Measurements from ENCODE around the gene KRT35. TPM values are rescaled to one million over a fixed set of nuclear protein-coding genes. Genes with fewer than 3 reads are reported as not detected.

KRT35 gene
- total and polyA plus RNA-seq, 2 of the 13 experiments (the other 11 are each of a cell fraction or from before 2014, with no cell fraction given), result not detected

DNA sequence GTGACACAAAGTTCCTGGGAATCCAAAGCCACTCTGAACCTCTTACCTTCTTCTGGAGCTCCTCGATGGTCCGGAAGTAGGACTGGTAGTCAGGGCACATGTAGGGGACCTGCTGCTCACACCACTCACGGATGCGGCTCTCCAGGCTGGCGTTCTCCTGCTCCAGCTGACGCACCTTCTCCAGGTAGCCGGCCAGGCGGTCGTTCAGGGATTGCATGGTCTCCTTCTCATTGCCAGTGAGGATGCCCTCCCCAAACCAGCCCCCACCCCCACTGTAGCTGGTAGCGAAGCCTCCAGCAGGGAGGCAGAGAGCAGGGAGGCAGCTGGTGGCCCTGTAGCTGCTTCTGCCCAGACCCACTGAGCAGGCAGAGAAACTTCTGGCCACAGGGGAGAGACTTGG, 370 bp downstream of the KRT35 start (continued):
- TF ChIP-seq, protein P1, sequence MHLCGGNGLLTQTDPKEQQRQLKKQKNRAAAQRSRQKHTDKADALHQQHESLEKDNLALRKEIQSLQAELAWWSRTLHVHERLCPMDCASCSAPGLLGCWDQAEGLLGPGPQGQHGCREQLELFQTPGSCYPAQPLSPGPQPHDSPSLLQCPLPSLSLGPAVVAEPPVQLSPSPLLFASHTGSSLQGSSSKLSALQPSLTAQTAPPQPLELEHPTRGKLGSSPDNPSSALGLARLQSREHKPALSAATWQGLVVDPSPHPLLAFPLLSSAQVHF (CRISPR knock-in tag; IDR thresholded peaks at IDR 0.05), result no peak
- TF ChIP-seq, protein P2, sequence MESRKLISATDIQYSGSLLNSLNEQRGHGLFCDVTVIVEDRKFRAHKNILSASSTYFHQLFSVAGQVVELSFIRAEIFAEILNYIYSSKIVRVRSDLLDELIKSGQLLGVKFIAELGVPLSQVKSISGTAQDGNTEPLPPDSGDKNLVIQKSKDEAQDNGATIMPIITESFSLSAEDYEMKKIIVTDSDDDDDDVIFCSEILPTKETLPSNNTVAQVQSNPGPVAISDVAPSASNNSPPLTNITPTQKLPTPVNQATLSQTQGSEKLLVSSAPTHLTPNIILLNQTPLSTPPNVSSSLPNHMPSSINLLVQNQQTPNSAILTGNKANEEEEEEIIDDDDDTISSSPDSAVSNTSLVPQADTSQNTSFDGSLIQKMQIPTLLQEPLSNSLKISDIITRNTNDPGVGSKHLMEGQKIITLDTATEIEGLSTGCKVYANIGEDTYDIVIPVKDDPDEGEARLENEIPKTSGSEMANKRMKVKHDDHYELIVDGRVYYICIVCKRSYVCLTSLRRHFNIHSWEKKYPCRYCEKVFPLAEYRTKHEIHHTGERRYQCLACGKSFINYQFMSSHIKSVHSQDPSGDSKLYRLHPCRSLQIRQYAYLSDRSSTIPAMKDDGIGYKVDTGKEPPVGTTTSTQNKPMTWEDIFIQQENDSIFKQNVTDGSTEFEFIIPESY (CRISPR knock-in tag; IDR thresholded peaks at IDR 0.05), result no peak

DNA sequence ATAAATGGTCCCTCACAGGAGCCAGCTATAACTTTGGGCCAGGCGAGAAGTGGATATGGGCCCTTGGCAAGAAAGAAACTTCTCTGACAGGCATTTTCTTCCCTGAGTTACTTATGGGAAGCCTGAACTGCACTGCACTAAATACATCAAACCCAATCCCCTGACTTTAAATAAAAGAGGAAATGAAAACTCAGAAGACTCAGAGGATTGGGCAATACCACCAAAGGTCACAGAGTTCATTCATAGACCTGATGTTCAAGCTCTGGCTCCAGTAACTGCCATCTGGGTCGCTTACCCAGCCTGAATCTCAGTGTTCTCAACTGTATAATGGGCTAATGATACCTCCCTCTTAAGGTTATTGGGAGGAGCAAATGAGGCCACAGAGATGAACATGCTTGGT, 815 bp downstream of the KRT35 start:
- DNase-seq (ENCODE audit: low spot score) (no peak), FAIRE-seq (no peak), ATAC-seq (no peak)
- Histone ChIP-seq H4K20me1 (ENCODE audit: insufficient read depth, low read length) (no peaks in the 10 kb centered on the region), H3K9me3 (ENCODE audit: low read length) (no peaks in the 10 kb centered on the region), H3K4me3 (replicated peaks in 1 of 3; ENCODE audit: insufficient read depth in 1 of 3, low read depth in 2 of 3, low read length in 3 of 3) (no peak overlapping the region), H3K36me3 (replicated peaks in 1 of 2; ENCODE audit: control insufficient read depth in 1 of 2, insufficient read depth in 2 of 2, low read length in 2 of 2) (no peaks in the 10 kb centered on the region), H3K79me2 (ENCODE audit: insufficient read depth, low read length) (no peaks in the 10 kb centered on the region), H3K27ac (ENCODE audit: extremely low read length, insufficient read depth, low read length) (no peak overlapping the region), H3K9ac (ENCODE audit: insufficient read depth, low read depth, low read length) (no peak overlapping the region), H3K4me1 (ENCODE audit: insufficient read depth, low read length) (no peaks in the 10 kb centered on the region), H3K4me2 (ENCODE audit: low read depth, low read length) (no peak overlapping the region), H3K27me3 (ENCODE audit: control insufficient read depth in 1 of 2, insufficient read depth in 2 of 2, low read length in 2 of 2) (peaks cover 1 to 33% of the 10 kb centered on the region in 2 experiments; a peak in 3 of 5 replicates), H2AFZ (ENCODE audit: low read length) (no peak overlapping the region)
- POLR2A ChIA-PET, result no interaction called here
- intact Hi-C loops (cut with micrococcal nuclease; ENCODE audit: unreplicated experiment) (no loop called here), in situ Hi-C loops (cut with HindIII; ENCODE audit: extremely low pct_ligation_motif_present, low pct_unique_long_range_greater_than_20kb) (no loop called here)
- WGBS (ENCODE audit: low lambda C conversion rate), result 36% methylated on average over 2 of the region's 2 CpGs
- TF ChIP-seq, protein P3, sequence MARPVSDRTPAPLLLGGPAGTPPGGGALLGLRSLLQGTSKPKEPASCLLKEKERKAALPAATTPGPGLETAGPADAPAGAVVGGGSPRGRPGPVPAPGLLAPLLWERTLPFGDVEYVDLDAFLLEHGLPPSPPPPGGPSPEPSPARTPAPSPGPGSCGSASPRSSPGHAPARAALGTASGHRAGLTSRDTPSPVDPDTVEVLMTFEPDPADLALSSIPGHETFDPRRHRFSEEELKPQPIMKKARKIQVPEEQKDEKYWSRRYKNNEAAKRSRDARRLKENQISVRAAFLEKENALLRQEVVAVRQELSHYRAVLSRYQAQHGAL (CRISPR knock-in tag; IDR thresholded peaks at IDR 0.05; ENCODE audit: not compliant biosample characterization), result no peak
- peak; percentile 41; the same call in 1 of the 2 replicates for TF ChIP-seq ZNF629 (CRISPR knock-in tag; conservative IDR thresholded peaks at IDR 0.05)
- CTCF ChIA-PET (ENCODE audit: low intra/inter-chr PET ratio, low total read pairs), result no interaction called here
- BruUV-seq (replicated peaks), result no TSS peak
